Fibroblast of peridontal ligament (primary cell): ENCODE data around the gene SMAD5.

Source experiments
- DNase-seq: peaks from one replicate; pipeline ENCODE4 v3.0.0-alpha.2; 2010; ENCODE audit errors: extremely low read depth

The SMAD5 gene

GRCh38 chr5:136132557-136133221, at the start of gene SMAD5:
Gene SMAD5, plus strand, starts transcription at chr5:136132845. Its CDS starts 20,916 bp downstream, at chr5:136153761.
- DNase-seq, result peak; percentile 93

- DNase-seq, result no peak
These were observed 47.9 kb upstream of the SMAD5 start for GRCh38 chr5:136084698-136085097.

GRCh38 chr5:136086783-136087566, 45.7 kb upstream of the SMAD5 start:
- DNase-seq, result peak; percentile 53

- peak; percentile 45 for DNase-seq
These were observed 44.4 kb upstream of the SMAD5 start for GRCh38 chr5:136087961-136088871.

GRCh38 chr5:136089791-136090190, 42.9 kb upstream of the SMAD5 start:
- no peak for DNase-seq

GRCh38 chr5:136090319-136090718, 42.3 kb upstream of the SMAD5 start:
- DNase-seq, result no peak

GRCh38 chr5:136094189-136094912, 38.3 kb upstream of the SMAD5 start:
- DNase-seq, result no peak

- no peak for DNase-seq
These were observed 37.6 kb upstream of the SMAD5 start for GRCh38 chr5:136094913-136095641.

GRCh38 chr5:136098176-136098575, 34.5 kb upstream of the SMAD5 start:
- no peak for DNase-seq

- no peak for DNase-seq
These were observed 32.8 kb upstream of the SMAD5 start for GRCh38 chr5:136099870-136100269.

GRCh38 chr5:136101884-136102283, 30.8 kb upstream of the SMAD5 start:
- DNase-seq, result no peak

GRCh38 chr5:136103118-136103517, 29.5 kb upstream of the SMAD5 start:
- DNase-seq, result no peak

GRCh38 chr5:136104306-136104965, 28.2 kb upstream of the SMAD5 start:
- no peak for DNase-seq

- DNase-seq, result no peak
These were observed 26.2 kb upstream of the SMAD5 start for GRCh38 chr5:136106351-136107031.

- DNase-seq, result no peak
These were observed 24.4 kb upstream of the SMAD5 start for GRCh38 chr5:136108180-136108611.

- no peak for DNase-seq
These were observed 23.9 kb upstream of the SMAD5 start for GRCh38 chr5:136108766-136109165.

- no peak for DNase-seq
These were observed 23.1 kb upstream of the SMAD5 start for GRCh38 chr5:136109453-136110135.

- DNase-seq, result no peak
These were observed 19.0 kb upstream of the SMAD5 start for GRCh38 chr5:136113606-136114005.
